ENCODE measurements around the gene KNOP1.
"Not testable (repeated sequence)": the region's sequence is repeated elsewhere in the genome, so short reads cannot be mapped to it uniquely, and the experiment has no call there.

Gene KNOP1

DNA sequence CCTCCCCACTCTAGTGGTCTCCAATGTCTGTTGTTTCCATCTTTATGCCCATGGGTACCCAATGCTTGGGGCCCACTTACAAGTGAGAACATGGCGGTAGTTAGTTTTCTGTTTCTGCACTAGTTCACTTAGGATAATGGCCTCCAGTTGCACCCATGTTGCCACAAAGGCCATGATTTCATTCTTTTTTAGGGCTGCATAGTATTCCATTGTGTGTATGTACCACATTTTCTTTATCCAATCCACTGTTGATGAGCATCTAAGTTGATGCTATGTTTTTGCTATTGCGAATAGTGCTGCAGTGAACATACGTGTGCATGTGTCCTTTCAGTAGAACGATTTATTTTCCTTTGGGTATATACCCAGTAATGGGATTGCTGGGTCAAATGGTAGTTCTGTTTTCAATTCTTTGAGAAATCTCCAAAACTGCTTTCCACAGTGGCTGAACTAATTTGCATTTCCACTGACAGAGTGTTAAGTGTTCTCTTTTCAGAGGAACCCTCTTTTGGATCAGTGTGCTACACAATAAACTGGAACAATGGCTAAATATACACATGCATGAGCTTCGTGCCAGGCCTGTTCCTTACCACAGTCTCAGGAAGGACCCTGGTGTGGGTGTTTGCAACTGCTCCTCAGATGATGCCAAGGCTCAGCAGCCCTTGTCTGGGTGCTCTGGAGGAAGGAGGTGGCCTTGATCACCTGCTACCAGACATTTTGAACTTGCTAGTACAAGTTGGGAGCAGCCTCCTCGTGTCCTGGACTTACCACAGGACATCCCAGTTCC, 34.4 kb downstream of the KNOP1 start:
- DNase-seq (ENCODE audit: low read depth in 2 of 2), result no peak

DNA sequence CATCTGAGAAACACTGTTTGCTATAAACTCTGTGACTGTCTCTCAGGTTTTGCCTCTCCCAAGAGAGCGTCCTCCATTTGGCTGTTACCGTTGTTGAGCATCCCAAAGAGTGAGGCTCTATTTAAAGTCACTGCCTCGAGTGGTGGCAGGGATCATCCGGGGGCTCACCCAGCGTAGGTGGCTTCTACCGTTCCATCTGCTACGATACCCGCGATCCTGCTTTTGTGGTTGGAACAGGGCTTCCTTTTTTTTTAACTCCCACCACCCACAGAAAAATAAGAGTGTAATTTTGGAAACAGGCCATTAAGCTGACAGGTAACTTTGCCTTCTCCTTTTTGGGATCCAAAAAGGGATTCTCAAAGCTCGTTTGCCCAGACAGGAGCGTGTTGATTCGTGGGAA, 36.4 kb downstream of the KNOP1 start:
- DNase-seq (ENCODE audit: low read depth in 2 of 2), result no peak

DNA sequence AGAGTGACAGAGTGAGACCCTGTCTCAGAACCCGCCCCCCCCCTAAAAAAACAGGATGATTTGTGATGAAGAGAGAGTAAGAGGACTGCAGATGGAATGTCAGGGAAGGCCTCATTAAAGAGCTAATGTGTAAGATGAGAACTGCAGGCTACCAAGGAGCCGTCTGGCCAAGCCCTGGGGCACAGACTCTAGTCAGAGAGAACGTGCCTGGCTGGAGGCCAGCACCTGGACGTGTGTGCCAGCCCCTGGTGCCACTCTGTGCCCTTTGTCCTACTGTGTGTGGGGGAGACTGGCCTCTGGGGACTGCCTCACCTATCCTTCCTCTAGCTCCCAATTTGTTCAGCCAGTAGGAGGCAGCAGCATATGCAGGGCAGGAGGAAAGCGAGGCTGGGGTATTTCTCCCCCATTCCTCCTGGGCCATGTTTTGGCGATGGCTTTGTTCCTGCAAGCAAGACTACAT, 37.1 kb downstream of the KNOP1 start:
- no peak for DNase-seq (ENCODE audit: low read depth in 2 of 2)

DNA sequence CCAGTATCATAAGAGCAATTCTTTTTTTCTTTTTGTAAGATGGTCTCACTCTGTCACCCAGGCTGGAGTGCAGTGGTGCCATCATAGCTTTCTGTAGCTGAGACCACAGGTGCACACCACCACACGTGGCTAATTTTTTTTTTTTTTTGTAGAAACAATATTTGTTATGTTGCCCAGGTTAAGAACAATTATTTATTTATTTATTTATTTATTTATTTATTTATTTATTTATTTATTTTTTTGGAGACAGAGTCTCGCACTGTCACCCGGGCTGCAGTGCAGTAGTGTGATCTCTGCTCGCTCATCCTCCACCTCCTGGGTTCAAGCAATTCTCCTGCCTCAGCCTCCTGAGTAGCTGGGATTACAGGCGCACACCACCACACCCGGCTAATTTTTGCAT, 38.7 kb downstream of the KNOP1 start:
- DNase-seq (ENCODE audit: low read depth in 2 of 2), result not testable (repeated sequence)

DNA sequence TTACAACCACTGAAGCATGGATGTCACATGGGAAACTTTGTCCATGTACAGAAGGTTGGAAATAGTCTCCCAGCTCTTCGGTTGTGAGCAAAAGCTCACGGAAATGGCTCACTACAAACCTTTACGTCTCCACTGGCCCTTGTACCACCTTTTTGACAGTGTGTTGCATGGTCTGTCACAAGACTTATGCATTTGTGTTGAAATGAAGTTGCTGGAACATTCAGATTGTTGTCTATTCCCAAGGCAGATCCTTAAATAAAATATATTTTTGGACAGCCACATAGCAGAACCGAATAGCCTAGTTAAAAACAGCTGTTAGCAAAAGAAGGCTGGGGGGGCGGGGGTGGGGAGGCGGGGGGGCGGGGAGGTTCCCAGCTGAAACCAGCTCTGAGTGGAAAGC, 39.2 kb downstream of the KNOP1 start:
- DNase-seq (ENCODE audit: low read depth in 2 of 2), result no peak

DNA sequence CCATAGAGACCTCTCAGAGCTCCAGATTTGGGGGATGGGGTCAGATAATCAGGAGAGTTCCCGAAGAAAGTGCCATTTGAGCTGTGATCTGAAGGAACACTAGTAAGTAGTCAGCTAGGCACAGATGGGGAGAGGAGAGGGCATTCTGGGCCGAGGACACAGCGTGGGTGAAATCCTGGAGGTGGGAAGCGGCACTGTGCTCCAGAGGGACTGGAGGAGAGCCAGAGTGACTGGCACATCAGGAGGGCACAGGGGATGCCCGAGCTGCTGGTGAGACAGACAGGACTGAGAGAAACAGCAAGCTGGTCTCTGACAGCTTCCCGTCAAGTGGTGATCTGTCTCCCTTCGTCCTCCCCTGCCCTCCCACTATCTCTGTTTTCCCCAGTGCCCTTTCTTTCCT, 40.6 kb downstream of the KNOP1 start:
- no peak for DNase-seq (ENCODE audit: low read depth in 2 of 2)

DNA sequence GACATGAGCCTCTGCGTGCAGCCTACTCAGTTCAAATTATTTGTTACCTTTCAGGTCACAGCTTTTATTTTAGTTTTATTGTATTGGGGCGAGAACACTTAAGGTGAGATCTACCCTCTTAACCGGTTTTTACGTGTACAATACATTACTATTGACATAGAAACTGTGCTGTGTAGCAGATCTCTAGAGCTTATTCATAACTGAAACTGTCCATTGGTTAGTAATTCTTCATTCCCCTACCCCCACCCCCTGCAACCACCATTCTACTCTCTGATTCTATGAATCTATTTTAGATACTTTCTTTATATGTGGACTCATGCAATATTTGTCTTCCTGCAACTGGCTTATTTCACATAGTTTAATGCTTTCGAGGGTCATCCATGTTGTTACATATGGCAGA, 43.5 kb downstream of the KNOP1 start:
- DNase-seq (ENCODE audit: low read depth in 2 of 2), result no peak

DNA sequence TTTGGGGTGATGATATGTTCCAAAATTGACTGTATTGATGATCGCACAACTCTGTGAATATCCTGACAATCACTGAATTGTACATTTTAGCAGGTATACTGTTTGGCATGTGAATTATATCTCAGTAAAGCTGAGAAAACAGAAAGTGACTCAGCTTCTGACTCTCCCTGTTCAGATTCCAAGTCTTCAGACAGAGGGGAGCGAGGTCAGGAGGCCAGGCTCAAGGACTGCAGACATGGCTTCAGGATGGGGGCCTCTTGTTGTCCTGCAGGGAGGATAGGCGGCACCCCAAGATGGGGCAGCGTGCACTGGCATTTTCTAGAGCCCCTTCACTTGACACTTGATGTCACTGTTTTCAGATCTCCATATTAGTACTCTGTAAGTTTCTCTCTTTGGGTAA, 45.6 kb downstream of the KNOP1 start:
- DNase-seq (ENCODE audit: low read depth in 2 of 2), result no peak

DNA sequence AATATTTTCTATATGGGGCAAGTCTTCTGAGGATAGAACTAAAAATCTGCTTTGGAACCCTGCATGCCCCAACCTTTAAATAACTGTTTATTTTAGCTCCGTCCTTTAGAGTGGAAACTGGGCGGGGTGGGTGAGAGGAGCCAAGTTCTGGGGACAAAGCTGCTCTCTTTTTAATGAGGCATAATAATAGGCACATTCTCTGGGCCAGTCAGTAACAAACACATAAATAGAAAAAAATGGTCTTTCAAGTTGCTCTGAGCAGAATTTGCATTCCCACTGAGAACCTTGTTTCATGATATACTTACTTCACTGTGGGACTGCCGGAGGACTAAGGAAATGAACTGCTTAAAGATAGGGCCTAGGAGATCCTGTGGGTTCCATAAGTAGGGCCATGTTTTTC, 51.5 kb downstream of the KNOP1 start:
- DNase-seq (ENCODE audit: low read depth in 2 of 2), result no peak

DNA sequence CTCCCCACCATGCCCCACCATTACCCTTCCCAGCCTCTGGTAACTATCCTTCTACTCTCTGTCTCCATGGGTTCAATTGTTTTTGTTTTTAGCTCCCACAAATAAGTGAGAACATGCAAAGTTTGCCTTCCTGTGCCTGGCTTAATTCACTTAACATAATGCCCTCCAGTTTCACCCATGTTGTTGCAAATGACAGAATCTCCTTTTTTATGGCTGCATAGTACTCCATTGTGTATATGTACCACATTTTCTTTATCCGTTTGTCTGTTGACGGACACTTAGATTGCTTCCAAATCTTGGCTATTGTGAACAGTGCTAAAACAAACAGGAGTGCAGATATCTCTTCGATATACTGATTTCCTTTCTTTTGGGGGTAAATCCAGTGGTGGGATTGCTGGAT, 52.7 kb downstream of the KNOP1 start:
- DNase-seq (ENCODE audit: low read depth in 2 of 2), result not testable (repeated sequence)

DNA sequence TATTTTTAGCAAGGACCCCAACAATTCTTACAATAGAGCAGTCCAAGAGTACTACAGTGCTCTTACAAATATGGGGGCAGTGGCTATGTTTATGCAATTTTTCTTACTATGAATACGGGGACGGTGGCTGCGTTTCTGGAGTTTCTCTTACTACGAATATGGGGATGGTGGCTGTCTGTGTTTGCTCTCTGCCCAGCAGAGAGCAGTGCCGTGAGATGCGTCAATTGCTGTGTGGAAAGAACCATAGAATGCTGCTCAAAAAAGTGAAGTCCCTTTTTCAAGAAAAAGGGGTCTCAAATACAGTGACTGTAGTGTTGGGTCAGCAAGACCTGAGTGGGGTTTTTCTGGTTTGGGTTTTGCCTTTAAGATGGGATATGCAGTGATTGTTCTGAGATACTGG, 53.9 kb downstream of the KNOP1 start:
- DNase-seq (ENCODE audit: low read depth in 2 of 2), result no peak

DNA sequence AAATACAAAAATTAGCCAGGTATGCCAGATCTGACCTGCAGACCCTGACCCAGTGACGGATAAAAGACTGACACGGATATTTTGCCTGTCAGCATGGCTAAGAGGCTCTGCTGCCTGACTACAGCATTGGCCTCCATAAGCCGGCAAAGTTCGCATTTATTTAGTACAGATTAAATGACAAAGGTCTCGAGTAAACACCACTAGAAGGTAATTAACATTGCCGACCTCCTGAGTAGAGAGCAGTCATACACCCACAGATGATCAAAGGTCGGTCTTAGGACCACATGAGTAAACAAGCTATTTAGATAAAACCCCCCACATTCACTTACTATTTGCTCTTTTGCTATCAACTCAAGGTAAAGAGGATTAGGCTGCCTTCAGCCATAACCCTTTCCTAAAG, 55.7 kb downstream of the KNOP1 start:
- no peak for DNase-seq (ENCODE audit: low read depth in 2 of 2)

DNA sequence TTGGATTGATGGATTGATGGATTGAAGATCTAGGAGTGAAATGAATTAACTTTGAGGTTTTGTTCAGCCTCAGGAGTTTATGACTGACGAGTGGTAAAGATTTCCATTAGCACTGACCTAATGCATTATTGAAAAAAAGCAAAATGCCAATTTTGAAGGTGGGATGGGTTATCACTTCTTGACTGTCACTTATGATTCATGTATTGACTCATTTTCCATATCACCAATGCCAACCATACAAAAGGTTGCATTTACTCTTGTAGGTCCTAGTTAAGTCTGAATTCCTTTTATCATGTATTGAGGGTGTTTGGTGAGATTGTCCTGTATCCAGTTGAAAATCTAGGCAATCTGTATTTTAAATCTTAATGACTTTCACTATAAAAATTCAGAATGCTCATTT, 57.6 kb downstream of the KNOP1 start:
- no peak for DNase-seq (ENCODE audit: low read depth in 2 of 2)

DNA sequence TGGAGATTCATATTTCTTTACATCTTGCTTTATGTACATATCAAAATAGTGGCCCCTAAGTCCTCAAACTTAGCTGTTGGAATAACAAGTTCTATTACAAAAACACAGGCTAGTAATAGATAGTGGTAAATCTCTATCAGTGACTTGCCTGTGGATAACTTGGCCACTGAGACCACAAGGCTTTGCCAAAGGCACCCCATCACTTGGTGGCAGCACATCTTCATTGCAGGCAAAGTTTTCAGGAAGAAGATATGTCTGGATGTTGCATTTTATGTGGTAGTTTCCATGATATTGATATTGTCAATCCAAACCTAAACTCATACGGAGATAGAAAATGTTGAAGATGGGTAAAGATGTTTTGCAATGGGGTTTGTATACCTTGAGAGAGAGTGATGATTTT, 58.5 kb downstream of the KNOP1 start:
- no peak for DNase-seq (ENCODE audit: low read depth in 2 of 2)

DNA sequence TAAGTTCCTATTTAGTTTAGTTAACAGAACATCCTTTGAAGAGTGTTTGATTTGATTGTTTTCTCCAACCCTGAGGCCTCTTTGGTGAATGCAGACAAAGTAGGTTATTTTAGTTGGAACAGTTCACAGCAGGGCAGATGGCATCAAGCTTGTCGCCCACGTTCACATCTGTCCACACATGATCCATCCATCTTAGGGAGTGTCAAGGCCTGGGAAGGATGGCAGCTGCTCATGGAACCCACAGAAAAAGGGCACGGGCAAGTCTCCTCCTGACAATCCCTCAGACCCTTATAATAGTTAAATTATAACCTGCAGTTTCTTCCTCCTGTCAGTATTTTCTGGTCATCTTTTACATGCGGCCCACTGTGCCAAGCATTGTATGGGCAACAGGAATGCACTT, 60.2 kb downstream of the KNOP1 start:
- DNase-seq (ENCODE audit: low read depth in 2 of 2), result no peak

DNA sequence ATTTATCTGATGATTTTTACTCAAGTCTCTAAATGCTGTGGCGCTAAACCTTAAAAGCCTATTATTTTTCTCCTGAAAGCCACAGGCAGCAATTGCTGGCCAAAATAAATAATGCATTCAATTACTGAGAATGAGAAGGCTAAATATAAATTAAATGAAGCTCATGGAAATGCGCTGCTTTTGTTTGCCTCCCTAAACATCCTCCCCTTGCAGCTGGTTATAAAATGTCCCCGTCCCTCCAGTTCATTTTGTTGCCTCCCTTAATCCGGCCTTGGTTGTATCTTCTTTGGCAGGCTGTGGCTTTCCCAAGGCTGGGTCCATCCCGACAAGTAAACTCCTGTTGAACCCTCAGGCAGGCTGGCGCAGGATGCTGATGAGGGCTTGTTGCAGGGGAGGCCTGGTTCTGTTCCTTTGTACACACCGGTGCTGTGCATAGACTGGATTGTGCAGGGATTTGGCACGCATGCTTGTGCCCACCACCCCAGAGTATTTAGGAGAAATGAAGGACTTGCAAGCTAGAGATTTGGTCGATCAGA, 62.7 kb downstream of the KNOP1 start:
- DNase-seq (ENCODE audit: low read depth in 2 of 2), result no peak

DNA sequence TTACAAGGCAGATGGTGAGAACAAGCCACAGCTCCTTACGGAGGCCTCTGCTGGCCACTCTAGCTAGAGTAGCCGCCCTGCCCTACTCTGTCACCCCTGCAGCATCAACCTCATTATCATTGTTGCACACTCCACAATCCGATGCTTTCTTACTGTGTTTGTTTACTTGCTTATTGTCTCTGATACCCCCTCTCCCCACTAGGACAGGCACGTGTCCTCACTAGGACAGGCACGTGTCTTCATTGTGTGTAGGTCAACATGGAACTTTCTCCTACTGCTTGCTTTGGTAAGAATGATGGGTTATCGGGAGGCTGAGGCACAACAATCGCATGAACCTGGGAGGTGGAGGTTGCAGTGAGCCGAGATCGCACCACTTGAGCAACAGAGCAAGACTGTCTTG, 63.9 kb downstream of the KNOP1 start:
- no peak for DNase-seq (ENCODE audit: low read depth in 2 of 2)
